Stimulated activated CD8-positive, alpha-beta memory T cell treated with anti-CD3 and anti-CD28 coated beads, Interleukin-2, amount 100 ng/mL, for 48 hours (primary cell): Measurements from ENCODE around the gene C17orf107.
"Not testable (repeated sequence)": the region's sequence is repeated elsewhere in the genome, so short reads cannot be mapped to it uniquely, and the experiment has no call there.

Experiments used
- DNase-seq, 2 donors: peaks; one replicate each; pipeline ENCODE4 v3.0.0-alpha.2; 2020; ENCODE audit warnings: low read depth in 2 of 2

C17orf107 gene

DNA sequence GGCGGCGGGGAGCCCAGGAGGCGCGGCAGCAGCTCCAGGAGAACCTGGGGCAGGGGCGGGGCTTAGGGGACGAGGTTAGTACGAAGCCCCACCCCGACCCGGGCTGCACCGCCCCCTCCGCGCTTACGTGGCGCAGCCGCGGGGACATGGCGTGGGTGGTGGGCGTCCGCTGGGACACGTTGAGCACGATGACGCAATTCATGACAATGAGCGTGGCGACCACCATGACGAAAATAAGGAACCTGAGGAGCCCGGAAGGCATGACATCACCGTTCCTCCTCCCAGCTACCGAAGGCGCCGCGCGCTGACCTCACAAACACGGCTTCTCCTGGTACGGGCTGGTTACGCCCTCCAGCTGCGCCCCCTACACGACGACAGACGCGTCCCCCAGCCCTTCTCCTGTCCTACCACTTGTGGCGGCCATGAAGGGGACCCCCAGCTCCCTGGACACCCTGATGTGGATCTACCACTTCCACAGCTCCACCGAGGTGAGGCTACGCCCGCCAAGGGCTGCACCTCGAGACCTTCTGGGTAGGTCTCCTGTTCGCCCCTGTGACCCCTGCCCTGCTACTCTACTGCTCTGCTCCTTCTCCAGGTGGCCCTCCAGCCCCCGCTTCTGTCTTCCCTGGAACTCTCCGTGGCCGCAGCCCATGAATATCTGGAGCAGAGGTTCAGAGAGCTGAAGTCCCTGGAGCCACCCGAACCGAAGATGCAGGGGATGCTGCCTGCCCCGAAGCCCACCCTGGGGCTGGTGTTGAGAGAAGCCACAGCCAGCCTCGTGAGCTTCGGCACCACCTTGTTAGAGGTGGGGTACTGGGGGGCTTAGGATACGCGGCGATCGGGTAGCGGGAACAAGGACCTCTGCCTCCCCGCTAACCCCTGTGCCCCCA is at the start of gene C17orf107:
Gene C17orf107 (plus strand): TSS at position 196 of the 890 bp plus-strand sequence. CDS start 227 bp downstream, at position 423.
- DNase-seq, result peak; percentile 93 to 96

DNA sequence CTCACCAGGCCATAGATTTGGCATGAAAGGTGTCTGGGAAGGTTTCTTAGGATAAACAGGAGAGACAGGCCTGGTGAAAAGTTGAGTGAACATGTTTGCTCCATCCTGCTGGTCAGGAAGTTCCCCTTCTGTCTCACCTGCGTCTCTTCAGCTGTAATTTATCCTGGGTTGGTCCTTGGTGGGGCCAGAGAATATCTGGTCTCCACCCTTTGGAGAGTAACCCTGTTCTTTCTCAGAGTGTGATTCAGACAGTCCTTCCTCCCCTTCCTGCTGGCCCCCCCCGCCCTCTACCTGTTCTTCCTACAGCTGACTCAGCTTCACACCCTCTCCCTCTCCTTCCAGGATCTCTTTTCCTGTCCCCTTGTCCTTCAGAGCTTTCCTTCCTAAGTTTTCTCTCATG is 49.1 kb upstream of the C17orf107 start:
- DNase-seq, result no peak

DNA sequence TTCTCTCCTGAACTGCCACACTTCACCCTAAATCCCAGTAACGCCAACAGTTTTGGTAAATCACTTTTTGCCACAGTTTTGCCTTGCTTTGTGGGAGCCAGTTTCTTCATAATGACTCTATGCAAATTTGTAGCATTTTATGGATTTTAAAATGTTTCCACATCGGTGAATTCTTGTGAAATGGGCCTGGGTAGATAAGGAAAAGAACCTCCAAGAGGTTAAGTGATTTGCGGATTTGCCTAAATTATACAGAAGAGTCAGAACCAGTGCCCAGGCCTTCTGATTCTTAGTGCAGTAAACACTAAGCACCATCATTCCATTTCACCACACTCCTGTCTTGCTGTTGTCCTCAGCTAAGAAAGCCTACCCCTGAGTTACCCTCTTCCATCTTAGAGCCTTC is 48.3 kb upstream of the C17orf107 start:
- no peak for DNase-seq

DNA sequence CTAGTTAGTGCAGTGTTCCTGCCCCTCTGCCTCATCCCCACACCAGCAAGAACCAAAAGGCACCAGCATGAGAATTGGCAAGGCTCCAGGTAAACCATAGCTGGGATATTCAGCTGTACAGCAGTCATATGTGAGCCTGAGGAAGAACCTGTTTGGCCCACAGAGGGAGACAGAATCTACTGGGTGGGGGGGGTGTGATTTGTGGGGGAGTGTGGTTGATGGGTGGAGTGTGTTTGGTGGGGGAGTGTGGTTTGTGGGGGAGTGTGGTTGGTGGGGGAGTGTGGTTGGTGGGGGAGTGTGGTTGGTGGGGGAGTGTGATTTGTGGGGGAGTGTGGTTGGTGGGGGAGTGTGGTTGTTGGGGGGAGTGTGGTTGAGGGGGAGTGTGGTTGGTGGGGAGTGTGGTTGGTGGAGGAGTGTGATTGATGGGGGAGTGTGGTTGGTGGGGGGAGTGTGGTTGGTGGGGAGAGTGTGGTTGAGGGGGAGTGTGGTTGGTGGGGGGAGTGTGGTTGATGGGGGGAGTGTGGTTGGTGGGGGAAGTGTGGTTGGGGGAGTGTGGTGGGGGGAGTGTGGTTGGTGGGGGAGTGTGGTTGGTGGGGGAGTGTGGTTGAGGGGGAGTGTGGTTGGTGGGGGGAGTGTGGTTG is 46.6 kb upstream of the C17orf107 start:
- no peak for DNase-seq

DNA sequence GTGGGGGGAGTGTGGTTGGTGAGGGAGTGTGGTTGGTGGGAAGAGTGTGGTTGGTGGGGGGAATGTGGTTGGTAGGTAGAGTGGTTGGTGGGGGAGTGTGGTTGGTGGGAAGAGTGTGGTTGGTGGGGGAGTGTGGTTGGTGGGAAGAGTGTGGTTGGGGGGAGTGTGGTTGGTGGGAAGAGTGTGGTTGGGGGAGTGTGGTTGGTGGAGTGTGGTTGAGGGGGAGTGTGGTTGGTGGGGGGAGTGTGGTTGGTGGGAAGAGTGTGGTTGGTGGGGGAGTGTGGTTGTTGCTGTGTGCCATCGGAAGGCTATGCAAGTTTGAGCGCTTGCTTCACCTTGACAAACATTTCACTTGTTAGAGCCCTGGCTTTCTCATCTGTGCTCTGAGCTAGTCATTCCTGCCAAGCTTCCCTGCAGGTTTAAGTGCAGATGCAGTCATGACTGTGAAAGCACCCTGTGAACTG is 46.1 kb upstream of the C17orf107 start:
- no peak for DNase-seq

DNA sequence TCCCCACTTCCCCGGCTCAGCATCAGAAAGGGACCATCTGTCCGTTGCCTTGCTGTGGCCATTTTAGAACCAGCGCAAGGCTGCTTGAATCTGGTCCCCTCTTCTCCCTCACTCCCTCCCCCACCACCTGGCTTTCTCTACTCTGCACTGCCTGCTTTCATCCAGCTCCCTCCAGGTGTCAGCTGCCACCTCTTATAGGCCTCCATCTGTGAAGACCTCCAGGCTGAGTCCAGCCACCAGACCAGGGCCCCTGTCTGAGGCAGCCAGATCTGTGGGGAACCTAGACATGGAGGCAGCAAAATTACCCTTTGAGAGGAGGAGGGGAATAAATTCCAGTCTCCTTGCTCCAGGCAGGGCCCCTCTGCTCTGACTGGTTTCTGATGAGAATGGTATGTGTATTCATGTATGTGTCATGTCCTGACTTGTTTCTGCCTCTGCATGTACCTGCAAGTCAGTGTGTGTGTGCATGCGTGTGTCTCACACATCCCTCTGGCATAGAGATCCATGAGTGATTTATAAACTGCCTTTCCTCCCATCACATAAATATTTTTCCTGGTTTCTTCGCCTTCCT is 45.1 kb upstream of the C17orf107 start:
- no peak for DNase-seq

DNA sequence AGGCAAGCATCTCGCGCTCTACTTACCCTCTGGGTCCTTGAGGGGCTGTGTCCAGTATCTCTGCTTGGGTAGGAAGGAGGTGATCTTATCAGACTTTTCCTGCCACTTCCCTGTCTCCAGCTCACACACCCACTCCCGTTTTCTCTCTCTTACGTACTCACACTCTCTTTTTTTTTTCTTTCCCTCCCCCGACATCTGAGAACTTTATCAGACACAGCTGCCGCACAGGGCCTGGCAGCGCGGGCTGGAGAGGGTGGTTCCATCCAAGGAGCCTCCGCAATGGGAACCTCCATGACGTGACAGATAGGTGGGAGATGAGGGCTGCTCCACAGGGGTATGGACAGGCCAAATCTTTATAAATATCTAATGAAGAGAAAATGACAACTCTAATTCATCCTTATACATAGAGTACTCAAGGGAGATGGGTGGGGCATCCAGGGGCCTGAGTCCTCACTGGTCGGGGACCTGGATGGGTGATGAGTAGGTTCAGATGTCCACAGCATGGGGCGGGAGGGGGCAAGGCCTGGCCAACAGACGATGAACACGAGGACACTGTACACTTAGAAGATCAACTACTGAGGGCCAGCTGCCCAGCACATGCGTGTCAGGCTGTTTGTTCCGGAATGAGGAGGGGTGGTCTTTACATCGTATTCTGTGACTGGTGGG is 42.9 kb upstream of the C17orf107 start:
- no peak for DNase-seq

DNA sequence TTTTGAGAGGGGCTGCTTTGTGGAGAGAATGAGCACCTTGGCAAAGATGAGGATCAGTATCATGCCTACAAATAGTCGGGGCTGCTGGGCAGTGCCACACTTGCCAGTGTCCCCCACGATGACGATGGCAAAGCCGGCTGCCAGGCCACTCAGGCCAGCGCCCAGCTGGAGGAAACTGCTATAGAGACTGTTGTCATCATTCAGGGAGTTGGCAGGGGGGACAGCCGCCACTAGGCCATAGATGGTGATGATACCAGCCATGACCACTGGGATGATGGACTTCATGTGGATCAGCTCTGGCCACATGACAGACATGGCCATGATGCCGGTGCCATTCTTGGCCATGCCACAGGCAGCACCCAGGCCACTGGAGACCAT is 42.4 kb upstream of the C17orf107 start:
- no peak for DNase-seq

DNA sequence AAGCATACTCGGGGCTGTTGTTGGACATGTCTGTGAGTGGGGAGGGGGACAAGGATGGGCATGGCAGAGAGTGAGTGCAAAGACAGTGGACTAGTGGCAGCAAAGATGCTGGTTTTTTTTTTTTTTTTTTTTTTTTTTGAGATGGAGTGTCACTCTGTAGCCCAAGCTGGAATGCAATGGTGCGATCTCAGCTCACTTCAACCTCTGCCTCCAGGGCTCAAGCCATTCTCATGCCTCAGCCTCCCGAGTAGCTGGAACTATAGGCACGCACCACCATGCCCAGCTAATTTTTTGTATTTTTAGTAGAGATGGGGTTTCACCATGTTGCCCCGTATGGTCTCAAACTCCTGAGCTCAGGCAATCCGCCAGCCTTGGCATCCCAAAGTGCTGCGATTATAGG is 42.0 kb upstream of the C17orf107 start:
- DNase-seq, result not testable (repeated sequence)

DNA sequence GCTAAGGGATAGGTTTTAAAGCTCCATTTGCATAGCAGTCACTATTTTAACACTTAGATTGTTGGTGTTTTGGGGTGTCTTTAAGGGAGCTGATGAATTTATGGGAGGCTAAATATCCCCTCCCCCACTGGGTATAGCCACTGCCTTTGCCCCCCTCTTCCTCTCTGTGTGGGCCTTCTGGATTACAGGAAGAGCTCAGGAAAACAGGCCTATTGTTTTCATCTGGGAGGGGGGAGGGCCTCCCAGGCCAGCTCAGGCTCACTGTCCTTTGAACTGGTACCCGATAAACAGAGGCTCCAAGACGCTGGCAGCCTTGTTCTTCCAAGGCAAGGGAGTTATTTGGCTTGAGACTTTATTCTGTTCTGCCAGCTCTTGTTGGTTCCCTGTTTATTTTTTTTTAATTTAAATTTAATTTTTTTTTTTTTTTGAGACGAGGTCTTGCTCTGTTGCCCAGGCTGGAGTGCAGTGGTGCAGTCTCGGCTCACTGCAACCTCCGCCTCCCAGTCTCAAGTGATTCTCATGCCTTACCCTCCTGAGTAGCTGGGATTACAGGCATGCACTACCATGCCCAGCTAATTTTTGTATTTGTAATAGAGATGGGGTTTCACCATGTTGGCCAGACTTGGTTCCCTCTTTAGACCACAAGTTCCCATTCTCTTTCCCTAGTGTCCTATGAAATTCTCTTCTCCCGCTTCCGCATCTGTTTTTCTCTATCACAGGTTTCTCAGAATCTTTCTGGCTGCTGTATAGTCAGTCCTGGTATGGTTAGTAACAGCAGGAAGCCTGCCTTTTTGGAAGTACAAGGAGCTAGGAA is 41.1 kb upstream of the C17orf107 start:
- no peak for DNase-seq

DNA sequence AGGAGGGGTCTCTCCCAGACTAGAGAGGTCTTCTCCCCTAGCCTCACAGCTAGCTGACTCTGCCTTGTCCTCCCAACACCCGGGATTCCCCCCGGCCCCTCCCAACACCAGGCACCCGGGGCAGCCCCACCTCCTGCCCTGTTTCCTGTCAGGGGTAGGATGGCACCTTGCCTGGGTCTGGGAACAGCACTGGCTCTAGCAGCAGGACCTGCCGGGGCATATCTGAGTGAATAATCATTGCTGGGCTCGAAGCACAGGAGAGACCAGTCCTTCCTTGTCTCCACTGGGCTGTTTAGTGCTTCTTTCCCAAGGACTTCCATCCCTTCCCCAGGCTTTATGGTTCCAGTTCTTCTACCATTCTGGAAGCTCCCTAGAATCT is 40.5 kb upstream of the C17orf107 start:
- no peak for DNase-seq

DNA sequence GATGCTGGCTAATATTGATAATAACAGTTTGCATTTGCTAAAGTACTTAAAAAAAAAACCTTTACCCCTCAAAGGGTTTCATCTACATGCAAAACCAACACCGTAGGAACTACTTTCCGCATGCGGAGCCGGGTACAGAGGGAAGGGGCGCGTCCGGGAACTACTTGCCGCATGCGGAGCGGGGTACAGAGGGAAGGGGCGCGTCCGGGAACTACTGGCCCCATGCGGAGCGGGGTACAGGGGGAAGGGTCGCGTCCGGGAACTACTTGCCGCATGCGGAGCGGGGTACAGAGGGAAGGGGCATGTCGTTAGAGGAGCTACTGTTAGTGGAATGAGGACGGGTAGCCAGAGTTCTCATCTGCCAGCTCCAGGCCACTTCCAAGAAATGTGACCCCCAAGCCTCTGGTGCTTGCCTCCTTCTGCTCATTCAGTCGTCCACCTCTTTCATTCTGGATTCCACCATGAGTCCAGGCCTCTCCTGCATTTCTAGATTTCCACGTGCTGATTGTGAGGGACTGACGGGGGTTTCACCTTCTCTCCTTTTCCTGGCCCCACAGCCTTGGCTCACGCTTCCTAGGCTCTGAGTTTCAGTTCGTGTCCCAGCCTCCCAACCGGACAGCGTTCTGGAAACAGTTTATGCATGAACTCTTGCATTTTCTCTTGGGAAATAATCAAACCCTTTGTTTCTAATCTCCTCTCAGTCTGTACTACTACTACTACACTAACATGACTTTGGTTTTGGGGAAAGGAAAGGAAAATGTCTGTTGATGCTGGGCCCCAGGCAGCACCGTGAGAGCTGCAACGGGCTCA is 39.3 kb upstream of the C17orf107 start:
- no peak for DNase-seq

DNA sequence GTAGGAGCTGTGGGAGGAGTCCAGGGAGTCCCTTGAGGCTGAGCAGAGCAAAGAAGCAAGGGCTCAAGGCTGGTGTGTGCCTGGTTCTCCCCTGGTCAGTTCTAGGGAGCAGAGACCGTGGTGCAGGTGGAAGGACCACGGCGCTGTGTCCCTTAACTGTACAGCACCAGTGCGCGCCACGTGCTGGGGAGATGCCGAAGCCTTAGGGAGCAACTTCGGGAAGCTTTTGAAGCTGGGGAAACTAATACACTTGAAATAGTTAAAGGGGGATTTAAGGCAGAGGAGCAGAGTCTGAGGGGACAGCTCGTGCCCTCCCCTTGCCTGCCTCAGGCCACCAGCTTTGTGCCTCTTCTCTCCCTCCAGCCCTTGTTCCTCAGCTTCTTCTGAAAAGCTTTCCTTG is 38.7 kb upstream of the C17orf107 start:
- no peak for DNase-seq

DNA sequence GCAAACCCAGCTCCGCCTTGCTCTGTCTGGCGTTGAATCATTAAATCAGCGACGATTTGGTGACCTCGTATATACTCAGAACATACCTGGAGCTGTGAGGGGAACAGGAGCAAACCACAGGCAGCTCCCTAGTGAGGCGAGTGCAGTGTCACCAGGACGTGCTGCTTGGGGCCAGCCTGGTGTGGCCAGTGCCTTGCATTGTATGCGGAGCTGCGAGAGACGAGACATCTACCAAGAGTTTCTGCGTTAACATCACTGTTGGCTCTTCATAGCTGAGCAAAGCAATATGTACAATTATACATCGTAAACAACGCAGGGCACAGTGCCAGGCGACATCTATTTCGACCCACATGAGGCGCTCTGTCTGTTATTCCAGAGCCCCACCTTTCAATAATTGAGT is 38.3 kb upstream of the C17orf107 start:
- DNase-seq, result no peak

DNA sequence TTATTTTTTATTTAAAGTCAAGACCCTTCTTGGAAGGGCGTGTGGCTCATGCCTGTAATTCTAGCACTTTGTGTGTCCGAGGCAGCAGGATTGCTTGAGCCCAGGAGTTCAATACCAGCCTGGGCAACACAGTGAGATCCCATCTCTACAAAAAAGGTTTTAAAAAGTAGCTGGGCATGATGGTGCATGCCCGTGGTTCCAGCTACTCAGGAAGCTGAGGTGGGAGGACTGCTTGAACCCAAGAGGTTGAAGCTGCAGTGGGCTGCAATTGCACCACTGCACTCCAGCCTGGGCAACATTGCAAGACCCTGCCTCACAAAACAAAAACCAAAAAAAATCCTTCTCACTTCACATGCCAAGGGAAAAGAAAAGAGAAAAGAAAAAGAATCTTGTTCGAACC is 36.6 kb upstream of the C17orf107 start:
- DNase-seq, result no peak

DNA sequence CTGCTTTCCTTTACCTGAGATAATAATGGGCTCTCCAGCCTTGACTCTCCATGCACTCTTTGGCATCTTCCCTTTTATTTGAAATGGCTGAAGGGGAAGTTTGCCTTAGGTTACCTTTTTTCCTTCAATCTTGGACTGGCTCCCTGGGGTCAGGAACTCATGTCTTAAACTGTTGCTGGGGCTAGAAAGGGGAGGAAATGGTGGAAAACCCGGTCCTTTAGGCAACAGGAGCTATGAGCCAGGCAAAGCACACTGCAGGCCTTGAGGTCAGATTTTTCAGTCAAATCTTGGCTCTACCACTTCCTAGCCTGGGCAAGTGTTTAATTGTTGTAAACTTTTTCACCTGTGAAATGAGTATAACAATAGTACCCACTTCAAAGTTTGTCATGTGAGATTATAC is 36.0 kb upstream of the C17orf107 start:
- DNase-seq, result no peak

DNA sequence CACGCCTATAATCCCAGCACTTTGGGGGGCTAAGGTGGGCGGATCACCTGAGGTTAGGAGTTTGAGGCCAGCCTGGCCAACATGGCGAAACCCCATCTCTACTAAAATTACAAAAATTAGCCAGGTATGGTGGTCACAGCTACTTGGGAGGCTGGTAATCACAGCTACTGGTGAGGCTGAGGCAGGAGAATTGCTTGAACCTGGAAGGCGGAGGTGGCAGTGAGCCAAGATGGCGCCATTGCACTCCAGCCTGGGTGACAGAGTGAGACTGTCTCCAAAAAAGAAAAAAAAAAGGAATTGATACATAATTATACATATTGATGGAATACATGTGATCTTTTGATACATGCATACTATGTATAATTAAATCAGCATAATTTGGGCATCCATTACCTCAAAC is 31.8 kb upstream of the C17orf107 start:
- not testable (repeated sequence) for DNase-seq

DNA sequence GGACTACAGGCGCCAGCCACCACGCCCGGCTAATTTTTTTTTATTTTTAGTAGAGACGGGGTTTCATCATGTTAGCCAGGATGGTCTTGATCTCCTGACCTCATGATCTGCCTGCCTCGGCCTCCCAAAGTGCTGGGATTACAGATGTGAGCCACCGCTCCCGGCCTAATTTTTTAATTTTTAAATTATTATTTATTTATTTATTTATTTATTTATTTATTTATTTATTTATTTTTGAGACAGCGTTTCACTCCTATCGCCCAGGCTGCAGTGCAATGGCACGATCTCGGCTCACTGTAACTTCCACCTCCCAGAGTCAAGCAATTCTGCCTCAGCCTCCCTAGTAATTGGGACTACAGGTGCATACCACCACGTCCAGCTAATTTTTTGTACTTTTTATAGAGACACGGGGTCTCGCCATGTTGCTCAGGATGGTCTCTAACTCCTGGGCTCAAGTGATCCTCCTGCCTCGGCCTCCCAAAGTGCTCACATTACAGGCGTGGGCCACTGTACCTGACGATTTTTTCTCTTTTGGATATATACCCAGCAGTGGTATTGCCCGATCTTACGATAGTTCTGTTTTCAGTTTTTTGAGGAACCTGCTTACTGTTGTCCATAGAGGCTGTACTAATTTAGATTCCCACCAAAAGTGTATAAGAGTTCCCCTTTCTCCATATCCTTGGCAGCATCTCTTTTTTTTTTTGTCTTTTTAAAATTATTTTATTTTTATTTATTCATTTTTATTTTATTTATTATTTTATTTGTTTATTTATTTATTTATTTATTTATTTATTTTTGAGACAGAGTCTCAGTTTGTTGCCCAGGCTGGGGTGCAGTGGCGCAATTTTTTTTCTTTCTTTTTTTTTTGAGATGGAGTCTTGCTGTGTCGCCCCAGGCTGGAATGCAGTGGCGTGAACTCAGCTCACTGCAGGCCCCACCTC is 30.0 kb upstream of the C17orf107 start:
- not testable (repeated sequence) for DNase-seq

DNA sequence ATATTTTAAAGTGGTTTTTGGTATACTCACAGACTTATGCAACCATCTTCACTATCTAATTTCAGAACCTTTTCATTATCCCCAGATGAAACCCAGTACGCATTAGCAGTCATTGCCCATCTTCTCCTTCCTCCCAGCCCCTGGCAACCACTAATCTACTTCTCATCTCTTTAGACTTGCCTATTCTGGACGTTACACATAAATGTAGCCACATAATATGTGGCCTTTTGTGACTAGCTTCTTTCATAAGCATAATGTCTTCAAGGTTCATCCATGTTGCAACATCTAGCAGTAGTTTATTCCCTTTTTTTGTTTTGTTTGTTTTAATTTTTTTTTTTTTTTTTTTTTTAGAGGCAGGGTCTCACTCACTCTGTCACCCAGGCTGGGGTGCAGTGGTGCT is 28.5 kb upstream of the C17orf107 start:
- DNase-seq, result no peak
